Vagina (tissue), 2 donors: ENCODE data around the gene WFDC13. TPM values are rescaled to one million over a fixed set of nuclear protein-coding genes. Genes with fewer than 3 reads are reported as not detected.

Source experiments
- DNase-seq, 2 donors: peaks; one replicate each; pipeline ENCODE4 v3.0.0-alpha.2; 2017; ENCODE audit errors: extremely low spot score in 2 of 2
- H3K27ac ChIP-seq: fragments of 200-600 bp; sonication (generic); one replicate; pipeline ENCODE4 v1.5.1; 2019
- H3K27me3 ChIP-seq: fragments of 200-600 bp; sonication (generic); one replicate; pipeline ENCODE4 v1.5.1; 2019
- H3K36me3 ChIP-seq, 2 donors: fragments of 200-600 bp; sonication (generic); one replicate each; pipeline ENCODE4 v1.5.1; 2017 to 2019
- H3K4me1 ChIP-seq: fragments of 200-600 bp; sonication (generic); one replicate; pipeline ENCODE4 v1.5.1; 2019
- H3K4me3 ChIP-seq, 2 donors: fragments of 200-600 bp; sonication (generic); 1 replicate in 1 of 2; 2 replicates in 1 of 2; pipeline ENCODE4 v1.5.1; 2016 to 2019
- H3K9me3 ChIP-seq: fragments of 200-600 bp; sonication (generic); one replicate; pipeline ENCODE4 v1.5.1; 2019
- POLR2A ChIP-seq, 2 donors: fragments of 450-650 bp; IDR thresholded peaks; one replicate each; pipeline ENCODE4 v1.6.1; 2017; ENCODE audit warnings: antibody characterized with exemption in 2 of 2, mild to moderate bottlenecking in 2 of 2, moderate library complexity in 2 of 2
- POLR2AphosphoS5 ChIP-seq, 2 donors: sonication (generic); formaldehyde crosslinking; IDR thresholded peaks; one replicate each; pipeline ENCODE4 v1.9.0; 2017; ENCODE audit warnings: antibody characterized with exemption in 2 of 2, mild to moderate bottlenecking in 2 of 2, low read depth in 1 of 2; ENCODE audit not compliant: insufficient read depth in 1 of 2
- intact Hi-C: fragments of 100-400 bp; cut with DNase I; formaldehyde crosslinking; loops from one replicate; pipeline ENCODE4 v1.15.1; 2023
- microRNA-seq: library from miRNA; unstranded; fragments of <30 nt; microRNA quantifications from one replicate; pipeline ENCODE4, GENCODE V29; 2017; ENCODE audit warnings: borderline number of aligned reads, borderline replicate concordance
- small RNA-seq: library from RNA; depleted of rRNA; stranded (forward); fragments of <200 nt; gene quantifications from one replicate; pipeline ENCODE3, GENCODE V24; 2016
- total RNA-seq: library from RNA; depleted of rRNA; stranded (reverse); fragments of >200 nt; gene quantifications from one replicate; pipeline ENCODE4 v1.2.3, GENCODE V29; 2016
- TF ChIP-seq, protein P1 (sequence below), 3 experiments: fragments of 450-650 bp in 2 of 3; fragments of 200-600 bp in 1 of 3; sonication (generic) in 1 of 3; IDR thresholded peaks; one replicate each; pipeline ENCODE4 v1.5.1; 2017 to 2019; ENCODE audit warnings: antibody characterized with exemption in 3 of 3, mild to moderate bottlenecking in 2 of 3, moderate library complexity in 2 of 3

WFDC13 gene
- total RNA-seq, 1 donor from 2014 or later = not detected

DNA sequence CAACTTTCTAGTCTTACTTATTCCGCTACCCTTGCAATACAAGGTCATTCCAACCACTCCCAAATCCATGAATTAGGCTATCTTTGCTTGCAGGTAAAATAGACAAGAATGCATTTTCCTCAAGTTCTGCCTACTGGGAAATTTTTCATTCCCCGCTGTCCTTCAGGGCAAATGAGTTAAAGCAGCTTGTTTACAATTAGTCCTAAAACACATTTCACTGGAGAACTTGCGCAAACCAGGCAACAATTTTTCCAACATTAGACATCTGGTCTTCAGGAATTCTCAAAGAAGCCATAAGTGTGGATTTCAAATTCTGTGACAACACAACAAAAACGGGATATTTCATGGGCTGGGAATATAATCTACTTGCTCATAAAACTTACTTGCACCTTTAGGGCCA is 40.8 kb downstream of the WFDC13 start:
- DNase-seq = no peak
- intact Hi-C loops = no loop called here
- H3K4me1 ChIP-seq = no peaks in the 10 kb centered on the region

DNA sequence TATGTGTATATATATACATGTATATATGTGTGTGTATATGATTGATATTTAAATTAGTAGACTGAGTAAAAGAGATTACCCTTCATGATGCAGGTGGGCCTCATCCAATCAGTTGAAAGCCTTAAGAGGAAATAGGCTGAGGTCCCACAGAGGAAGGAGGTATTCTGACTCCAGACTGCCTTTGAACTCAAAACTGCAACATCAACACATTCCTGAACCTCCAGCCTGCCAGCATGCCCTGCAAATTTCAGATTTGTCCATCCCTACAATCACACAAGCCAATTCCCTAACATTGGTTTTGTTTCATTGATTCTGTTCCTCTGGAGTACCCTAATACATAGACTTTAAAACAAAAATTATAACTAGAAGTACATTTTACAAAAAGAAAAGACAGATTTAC is 43.2 kb downstream of the WFDC13 start:
- no peak overlapping the region for H3K4me3 ChIP-seq
- no peaks in the 10 kb centered on the region for H3K4me1 ChIP-seq
- H3K27ac ChIP-seq = no peak overlapping the region
- DNase-seq = no peak
- no peaks in the 10 kb centered on the region for H3K36me3 ChIP-seq
- no peak for TF ChIP-seq POLR2A (IDR thresholded peaks at IDR 0.05)
- TF ChIP-seq, protein P1, sequence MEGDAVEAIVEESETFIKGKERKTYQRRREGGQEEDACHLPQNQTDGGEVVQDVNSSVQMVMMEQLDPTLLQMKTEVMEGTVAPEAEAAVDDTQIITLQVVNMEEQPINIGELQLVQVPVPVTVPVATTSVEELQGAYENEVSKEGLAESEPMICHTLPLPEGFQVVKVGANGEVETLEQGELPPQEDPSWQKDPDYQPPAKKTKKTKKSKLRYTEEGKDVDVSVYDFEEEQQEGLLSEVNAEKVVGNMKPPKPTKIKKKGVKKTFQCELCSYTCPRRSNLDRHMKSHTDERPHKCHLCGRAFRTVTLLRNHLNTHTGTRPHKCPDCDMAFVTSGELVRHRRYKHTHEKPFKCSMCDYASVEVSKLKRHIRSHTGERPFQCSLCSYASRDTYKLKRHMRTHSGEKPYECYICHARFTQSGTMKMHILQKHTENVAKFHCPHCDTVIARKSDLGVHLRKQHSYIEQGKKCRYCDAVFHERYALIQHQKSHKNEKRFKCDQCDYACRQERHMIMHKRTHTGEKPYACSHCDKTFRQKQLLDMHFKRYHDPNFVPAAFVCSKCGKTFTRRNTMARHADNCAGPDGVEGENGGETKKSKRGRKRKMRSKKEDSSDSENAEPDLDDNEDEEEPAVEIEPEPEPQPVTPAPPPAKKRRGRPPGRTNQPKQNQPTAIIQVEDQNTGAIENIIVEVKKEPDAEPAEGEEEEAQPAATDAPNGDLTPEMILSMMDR (IDR thresholded peaks at IDR 0.05) = no peak
- no peak for TF ChIP-seq POLR2AphosphoS5 (IDR thresholded peaks at IDR 0.05; ENCODE audit: insufficient read depth in 1 of 2, low read depth in 1 of 2)
- H3K27me3 ChIP-seq = no peaks in the 10 kb centered on the region
- intact Hi-C loops = no loop called here
- H3K9me3 ChIP-seq = no peaks in the 10 kb centered on the region

More for the DNA sequence above, 40.8 kb downstream of the WFDC13 start:
- Histone ChIP-seq H3K27ac (no peak overlapping the region), H3K27me3 (no peaks in the 10 kb centered on the region), H3K36me3 (no peaks in the 10 kb centered on the region), H3K9me3 (no peaks in the 10 kb centered on the region), H3K4me3 (no peak overlapping the region)
- no peak for TF ChIP-seq POLR2AphosphoS5 (IDR thresholded peaks at IDR 0.05; ENCODE audit: insufficient read depth in 1 of 2, low read depth in 1 of 2)
- TF ChIP-seq, protein P1 (IDR thresholded peaks at IDR 0.05) = no peak
- TF ChIP-seq POLR2A (IDR thresholded peaks at IDR 0.05) = no peak

DNA sequence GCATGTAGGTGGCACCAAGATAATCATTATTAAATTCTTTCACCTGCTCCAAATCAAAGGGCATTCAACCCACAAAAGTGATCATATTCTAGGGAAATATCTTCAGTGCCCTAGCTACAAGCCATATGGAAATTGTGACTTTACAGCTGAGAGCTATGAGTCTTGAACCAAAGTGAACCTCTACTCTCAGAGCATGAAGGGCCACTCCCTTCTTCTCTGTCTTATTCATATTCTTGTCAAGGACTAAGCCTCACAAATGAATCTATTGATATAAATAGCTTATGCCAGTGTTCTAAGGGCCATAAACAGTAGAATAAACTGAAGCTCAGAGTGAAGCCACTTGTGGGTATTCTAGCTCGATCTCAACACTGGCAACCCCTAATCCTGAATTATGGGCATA is 49.9 kb downstream of the WFDC13 start:
- no peak for DNase-seq
- H3K9me3 ChIP-seq = no peaks in the 10 kb centered on the region
- H3K27ac ChIP-seq = no peak overlapping the region
- no peak overlapping the region for H3K4me3 ChIP-seq
- TF ChIP-seq, protein P1 (IDR thresholded peaks at IDR 0.05) = no peak
- TF ChIP-seq POLR2AphosphoS5 (IDR thresholded peaks at IDR 0.05; ENCODE audit: insufficient read depth in 1 of 2, low read depth in 1 of 2) = no peak
- no peak for TF ChIP-seq POLR2A (IDR thresholded peaks at IDR 0.05)
- H3K36me3 ChIP-seq = no peaks in the 10 kb centered on the region
- H3K4me1 ChIP-seq = no peaks in the 10 kb centered on the region
- H3K27me3 ChIP-seq = no peaks in the 10 kb centered on the region
- intact Hi-C loops = no loop called here

DNA sequence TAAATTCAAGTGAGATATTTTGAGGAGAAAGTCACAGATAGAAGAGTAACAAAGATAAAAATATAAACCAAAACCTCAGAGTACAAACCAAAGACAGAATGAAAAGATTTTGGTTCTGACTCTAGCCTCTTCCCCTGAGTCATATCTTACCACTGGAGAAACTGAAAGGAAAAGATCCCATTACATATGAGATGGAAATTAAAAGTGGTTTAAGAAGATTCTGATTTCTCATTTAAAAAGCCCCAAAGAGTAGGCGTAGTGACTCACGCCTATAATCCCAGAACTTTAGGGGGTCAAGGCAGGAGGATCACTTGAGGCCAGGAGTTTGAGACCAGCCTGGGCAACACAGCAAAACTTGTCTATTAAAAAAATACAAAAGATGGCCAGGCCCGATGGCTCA is 50.9 kb downstream of the WFDC13 start:
- DNase-seq = no peak
- Histone ChIP-seq H3K36me3 (no peaks in the 10 kb centered on the region), H3K9me3 (no peaks in the 10 kb centered on the region), H3K27me3 (no peaks in the 10 kb centered on the region), H3K4me3 (no peak overlapping the region), H3K4me1 (no peaks in the 10 kb centered on the region), H3K27ac (no peak overlapping the region)
- intact Hi-C loops = no loop called here
- TF ChIP-seq POLR2A (IDR thresholded peaks at IDR 0.05) (no peak), POLR2AphosphoS5 (IDR thresholded peaks at IDR 0.05; ENCODE audit: insufficient read depth in 1 of 2, low read depth in 1 of 2) (no peak)
- TF ChIP-seq, protein P1 (IDR thresholded peaks at IDR 0.05) = no peak

DNA sequence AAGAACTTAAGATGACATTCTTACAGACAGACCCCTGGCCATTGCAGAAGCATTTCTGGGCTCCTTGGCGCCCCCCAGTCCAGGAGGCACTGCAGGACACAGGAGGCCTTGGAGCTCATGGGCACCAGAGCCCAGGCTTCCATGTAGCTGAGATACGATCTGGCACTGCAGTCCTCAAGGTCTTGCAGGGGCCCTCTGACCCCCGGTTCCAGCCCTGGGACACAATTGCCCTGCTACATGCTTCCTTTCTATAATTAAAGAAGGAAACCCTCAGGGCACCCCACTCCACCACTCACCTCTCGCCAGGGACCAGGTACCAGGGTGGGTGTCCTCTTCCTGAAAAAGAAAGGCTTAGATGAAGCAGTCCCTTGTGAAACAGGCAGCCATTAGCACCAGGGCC is 56.3 kb downstream of the WFDC13 start:
- Histone ChIP-seq H3K4me1 (no peaks in the 10 kb centered on the region), H3K9me3 (no peaks in the 10 kb centered on the region), H3K4me3 (no peak overlapping the region), H3K27me3 (no peaks in the 10 kb centered on the region), H3K36me3 (no peaks in the 10 kb centered on the region), H3K27ac (no peak overlapping the region)
- DNase-seq = no peak
- no peak for TF ChIP-seq POLR2A (IDR thresholded peaks at IDR 0.05)
- TF ChIP-seq, protein P1 (IDR thresholded peaks at IDR 0.05) = no peak
- no peak for TF ChIP-seq POLR2AphosphoS5 (IDR thresholded peaks at IDR 0.05; ENCODE audit: insufficient read depth in 1 of 2, low read depth in 1 of 2)
- intact Hi-C loops = no loop called here

Small RNA genes lying within 50 kb of the gene (microRNA-seq; reads per million reads assigned to microRNA genes)
- gene MIR3617 = 2.9 reads per million

Small RNA genes lying within 50 kb of the gene (small RNA-seq; reads per million reads assigned to genes)
- gene MIR3617 = not detected
- gene SPINT5P = not detected

Other genes with a start within 250 kb of the WFDC13 start
- 2.2 TPM for gene WFDC2, start 232.3 kb upstream of the WFDC13 start, total RNA-seq
- gene SPINT3, start 186.4 kb upstream of the WFDC13 start, total RNA-seq = not detected
- not detected for gene WFDC6, start 162.6 kb upstream of the WFDC13 start, total RNA-seq
- gene EPPIN, start 154.6 kb upstream of the WFDC13 start, total RNA-seq = not detected
- gene WFDC8, start 122.8 kb upstream of the WFDC13 start, total RNA-seq = not detected
- gene WFDC10A, start 72.3 kb upstream of the WFDC13 start, total RNA-seq = not detected
- not detected for gene WFDC9, start 70.8 kb upstream of the WFDC13 start, total RNA-seq
- not detected for gene WFDC11, start 31.8 kb upstream of the WFDC13 start, total RNA-seq
- gene WFDC10B, start 3.0 kb downstream of the WFDC13 start, total RNA-seq = not detected
- not detected for gene SPINT4, start 20.3 kb downstream of the WFDC13 start, total RNA-seq
- not detected for gene WFDC3, start 89.8 kb downstream of the WFDC13 start, total RNA-seq
- gene DNTTIP1, start 89.9 kb downstream of the WFDC13 start, total RNA-seq = 33.6 TPM
- 7.6 TPM for gene UBE2C, start 110.6 kb downstream of the WFDC13 start, total RNA-seq
- not detected for gene TNNC2, start 125.3 kb downstream of the WFDC13 start, total RNA-seq
- 145 TPM for gene SNX21, start 131.8 kb downstream of the WFDC13 start, total RNA-seq
- gene ACOT8, start 155.4 kb downstream of the WFDC13 start, total RNA-seq = 50.6 TPM
- 2.9 TPM for gene ZSWIM3, start 155.6 kb downstream of the WFDC13 start, total RNA-seq
- 4.2 TPM for gene ZSWIM1, start 179.2 kb downstream of the WFDC13 start, total RNA-seq
- 7.1 TPM for gene SPATA25, start 185.6 kb downstream of the WFDC13 start, total RNA-seq
- 15.2 TPM for gene NEURL2, start 189.2 kb downstream of the WFDC13 start, total RNA-seq
- 114 TPM for gene CTSA, start 189.3 kb downstream of the WFDC13 start, total RNA-seq
- 292 TPM for gene PLTP, start 210.1 kb downstream of the WFDC13 start, total RNA-seq
- 36.6 TPM for gene PCIF1, start 232.6 kb downstream of the WFDC13 start, total RNA-seq